Smooth muscle cell of the brain vasculature (primary cell): Measurements from ENCODE around the gene BLNK.

Experiments used
- DNase-seq: peaks from one replicate; pipeline ENCODE4 v3.0.0-alpha.2; 2012; ENCODE audit warnings: low read depth, low spot score

The BLNK gene

DNA sequence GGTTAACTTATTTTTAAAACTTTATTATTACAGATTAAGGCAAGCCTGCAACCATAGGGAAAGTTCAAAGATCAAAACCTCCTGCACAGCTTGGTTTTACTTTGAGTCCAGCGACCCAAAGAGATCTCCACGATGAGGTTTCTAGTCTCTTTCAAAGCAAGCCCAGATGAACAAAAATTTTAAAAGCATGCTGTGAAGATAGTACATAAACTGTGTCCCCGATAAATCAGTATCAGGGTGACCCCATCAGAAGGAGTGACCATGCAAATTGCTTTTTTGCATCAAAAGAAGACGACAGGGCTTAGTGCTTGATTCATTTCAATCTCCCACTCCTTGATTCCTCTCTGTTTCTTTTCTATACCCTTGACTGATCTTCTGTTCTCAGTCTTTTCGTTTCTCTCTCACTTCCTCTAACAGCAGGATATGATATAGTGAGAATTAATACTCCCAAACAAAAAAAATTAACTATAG, 16.8 kb upstream of the BLNK start:
- DNase-seq: no peak

DNA sequence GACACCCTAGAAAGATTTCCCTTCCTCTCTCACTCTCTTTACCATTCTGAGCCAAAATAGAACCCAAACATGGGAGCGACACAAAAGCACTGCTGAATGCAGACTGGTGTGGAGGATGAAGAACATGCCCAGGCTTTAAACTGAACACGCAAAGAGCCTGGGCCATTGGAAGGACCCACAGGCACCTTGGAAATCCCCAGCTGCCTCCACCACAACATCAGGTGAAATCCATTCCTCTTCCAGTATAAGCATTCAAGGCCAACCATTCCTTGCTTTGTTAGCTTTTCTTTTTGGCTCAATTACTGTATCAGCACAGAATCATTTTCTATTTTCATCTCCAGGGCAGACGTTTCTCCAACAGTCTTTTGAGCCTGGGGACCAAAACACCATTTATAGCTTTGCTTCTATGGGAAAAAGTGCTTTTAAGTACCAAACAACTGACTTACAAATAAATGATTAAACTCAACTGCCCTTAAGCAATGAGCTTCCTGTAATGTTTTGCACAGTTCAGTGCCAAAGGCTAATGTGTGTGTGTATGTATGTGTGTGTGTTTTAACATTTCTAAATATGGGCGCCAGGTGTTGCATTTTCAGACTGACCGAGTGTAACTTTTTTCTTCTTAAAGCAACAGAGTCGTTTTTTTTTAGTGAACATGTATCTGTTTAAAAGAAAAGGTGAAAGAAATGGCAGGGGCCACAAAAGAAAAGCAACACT, 16.2 kb upstream of the BLNK start:
- DNase-seq: no peak

DNA sequence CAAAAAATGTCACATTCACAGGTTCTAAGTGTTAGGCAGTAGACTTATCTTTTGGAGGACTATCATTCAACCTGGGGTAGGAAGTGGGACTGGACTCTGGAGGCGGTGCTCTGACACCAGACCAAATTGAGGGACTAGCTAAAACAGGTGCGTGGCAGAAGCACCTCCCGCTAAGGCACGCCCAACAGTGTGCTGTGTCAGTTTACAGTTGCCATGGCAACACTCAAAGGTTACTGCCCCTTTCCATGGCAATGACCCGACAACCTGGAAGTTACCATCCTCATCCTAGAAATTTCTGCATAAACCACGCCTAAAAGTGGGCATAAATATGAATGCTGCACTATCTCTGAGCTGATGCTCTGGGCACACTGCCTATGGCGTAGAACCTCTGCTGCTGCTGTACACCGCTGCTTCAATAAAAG, 14.0 kb upstream of the BLNK start:
- DNase-seq: no peak

DNA sequence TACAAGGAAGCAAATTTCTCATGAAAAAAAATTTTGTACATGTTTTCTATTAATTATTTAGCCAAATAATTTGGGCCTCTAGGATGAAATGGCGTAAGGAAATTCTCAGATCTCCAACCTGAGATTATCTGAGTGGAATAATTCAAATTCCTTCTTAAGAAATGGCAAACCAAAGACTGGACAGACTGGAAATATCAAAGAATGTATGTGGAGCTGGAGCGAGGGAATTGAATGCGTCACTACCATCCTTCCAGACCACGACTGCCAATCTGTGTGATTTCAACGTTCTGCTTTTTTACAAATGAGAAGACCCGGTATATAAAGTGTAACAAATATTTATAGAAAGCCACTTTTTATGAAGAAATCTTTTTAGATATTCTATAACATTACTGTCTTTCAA, 12.4 kb upstream of the BLNK start:
- no peak for DNase-seq

DNA sequence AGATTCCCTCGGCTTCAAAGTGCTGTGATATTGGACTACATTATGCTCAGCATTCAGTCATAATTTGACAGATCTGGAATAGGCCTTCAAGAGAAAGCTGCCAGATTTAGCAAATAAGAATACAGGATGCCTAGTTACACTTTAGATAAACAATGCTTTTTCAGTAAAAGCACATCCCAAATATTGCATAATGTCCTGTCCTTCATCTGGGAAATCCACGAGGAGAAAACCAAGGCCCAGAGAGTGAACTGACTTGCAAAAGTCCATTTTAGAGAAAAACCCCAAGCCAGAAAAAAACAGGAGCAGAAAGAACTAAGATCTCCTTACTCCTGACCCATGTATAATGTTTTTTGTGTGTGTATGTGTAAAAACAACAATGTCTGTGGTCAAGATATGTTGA, 12.0 kb upstream of the BLNK start:
- DNase-seq: no peak

DNA sequence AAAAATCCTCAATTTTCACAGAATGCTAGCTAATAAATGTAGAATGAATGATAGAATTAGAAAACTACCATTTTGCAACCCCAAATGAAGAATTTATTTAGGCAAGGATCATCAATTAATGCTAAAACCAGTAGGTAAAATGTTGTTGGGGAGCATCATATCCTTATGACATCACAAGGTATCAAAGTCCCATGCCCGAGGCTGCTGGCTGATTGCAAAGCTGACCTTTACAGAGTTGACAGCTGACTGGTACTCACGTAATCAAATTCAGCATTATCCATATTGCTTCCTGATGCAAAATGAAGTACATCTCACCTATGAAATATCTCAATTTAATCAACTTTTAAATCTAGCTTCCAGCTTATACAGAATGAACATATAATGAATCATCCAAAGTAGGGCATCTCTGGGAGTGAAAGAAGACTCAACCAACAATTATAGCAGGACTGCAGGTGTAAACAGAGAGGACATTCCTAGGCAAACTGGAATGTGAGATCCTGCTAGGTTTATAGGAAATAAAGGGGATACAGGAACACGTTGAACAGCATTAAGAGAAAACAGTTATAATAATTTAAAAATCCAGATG, 10.2 kb upstream of the BLNK start:
- no peak for DNase-seq

DNA sequence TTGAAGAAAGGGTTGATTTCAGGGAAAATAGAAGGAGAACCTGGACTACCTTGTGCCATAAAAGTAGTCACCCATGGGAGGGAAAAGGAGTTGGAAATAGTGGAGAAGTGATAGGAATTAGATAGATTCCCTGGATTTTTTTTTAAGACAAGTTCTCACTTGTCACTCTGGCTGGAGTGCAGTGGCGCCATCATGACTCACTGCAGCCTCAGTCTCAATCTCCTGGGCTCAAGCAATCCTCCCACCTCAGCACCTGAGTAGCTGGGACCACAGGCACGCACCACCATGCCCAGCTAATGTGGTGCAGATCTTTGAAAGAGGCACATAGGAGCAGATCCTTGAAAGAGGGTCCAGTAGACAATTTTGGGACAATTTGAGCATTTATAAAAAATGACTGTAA, 9.5 kb upstream of the BLNK start:
- no peak for DNase-seq

DNA sequence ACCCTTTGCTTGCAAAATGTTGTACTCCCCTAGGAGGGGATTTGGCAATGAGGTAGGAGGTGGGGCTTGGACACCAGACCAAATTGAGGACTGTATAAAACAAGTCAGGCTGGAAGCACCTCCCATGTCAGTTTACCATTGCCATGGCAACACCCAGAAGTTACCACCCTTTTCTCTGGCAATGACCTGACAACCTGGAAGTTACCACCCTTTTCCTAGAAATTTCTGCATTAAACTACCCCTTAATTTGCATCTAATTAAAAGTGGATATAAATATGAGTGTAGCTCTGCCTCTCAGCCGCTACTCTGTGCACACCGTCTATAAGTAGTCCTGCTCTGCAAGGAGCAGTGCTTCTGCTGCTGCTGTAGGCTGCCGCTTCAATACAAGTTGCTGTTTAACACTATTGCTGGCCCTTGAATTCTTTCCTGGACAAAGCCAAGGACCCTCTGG, 7.8 kb upstream of the BLNK start:
- DNase-seq: no peak

DNA sequence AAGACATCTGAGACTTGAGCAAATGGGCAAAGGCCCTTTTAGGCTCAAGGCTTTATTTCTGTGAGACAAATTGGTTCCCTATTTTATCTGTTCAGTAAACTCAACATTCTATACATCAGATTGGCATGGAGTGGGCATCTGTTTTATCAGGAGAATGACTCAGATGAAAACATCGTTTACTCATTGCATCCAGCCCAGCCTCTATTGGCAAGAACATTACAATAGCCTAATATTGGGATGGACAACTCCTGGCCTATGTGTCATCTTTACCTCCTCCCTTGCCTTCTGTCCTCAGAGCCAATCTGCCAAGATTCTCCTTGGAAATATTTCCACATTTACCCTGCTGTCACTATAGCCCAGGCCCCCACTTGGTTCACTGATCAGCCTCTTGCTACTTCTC, 5.5 kb upstream of the BLNK start:
- DNase-seq: no peak

DNA sequence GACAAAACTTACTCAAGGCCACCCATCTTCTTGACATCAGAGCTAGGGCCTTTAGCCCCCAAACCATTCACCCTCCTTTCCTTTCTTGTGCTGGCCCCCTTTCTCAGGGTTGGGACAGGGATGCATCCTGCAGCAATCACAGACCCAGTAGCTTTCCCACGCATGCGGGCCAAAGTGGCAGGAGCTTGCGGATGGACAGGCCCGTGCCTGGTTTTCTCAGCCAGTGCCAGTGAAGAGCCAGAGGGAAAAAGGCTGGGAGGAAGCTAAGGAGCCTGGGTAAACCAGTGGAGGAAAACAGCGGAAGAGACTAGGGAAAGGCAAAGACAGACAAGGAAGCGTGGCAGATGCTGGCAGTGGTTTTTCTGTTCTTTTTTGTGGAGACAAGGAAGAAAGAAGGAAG, 5.1 kb upstream of the BLNK start:
- no peak for DNase-seq

DNA sequence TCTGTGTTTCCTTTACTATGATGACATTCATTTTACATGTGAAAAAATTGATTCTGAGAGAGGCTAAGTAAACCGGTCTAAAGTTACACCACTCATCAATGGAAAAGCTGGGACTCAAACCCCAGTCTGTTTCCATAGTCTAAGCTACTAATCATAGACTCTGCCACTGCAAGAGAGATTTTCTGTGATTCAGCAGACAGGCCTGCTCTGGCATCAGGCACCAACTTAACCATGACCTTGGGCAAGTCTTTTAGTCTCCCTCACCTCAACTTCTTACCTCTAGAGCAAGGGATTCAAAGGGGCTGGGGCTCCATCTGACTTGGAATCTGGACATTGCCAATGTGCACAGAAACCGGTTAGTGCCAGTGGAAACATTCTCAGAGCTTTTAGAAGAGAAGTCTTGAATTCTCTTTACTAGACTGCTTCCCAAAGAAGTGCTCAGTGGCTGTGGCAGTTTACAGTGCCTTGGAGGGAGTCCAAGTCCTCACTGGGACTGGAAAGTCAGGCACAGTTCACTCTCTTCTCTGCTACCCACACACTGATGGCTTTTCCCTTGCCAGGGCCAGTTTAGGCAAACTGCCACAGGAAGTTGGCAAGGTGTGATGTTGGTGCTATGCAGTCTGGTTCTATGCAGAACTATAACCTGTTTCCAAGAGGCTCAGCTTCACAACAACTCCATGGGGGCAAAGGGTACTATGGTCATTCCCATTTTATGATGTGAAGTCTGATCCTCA, 4.5 kb upstream of the BLNK start:
- no peak for DNase-seq

DNA sequence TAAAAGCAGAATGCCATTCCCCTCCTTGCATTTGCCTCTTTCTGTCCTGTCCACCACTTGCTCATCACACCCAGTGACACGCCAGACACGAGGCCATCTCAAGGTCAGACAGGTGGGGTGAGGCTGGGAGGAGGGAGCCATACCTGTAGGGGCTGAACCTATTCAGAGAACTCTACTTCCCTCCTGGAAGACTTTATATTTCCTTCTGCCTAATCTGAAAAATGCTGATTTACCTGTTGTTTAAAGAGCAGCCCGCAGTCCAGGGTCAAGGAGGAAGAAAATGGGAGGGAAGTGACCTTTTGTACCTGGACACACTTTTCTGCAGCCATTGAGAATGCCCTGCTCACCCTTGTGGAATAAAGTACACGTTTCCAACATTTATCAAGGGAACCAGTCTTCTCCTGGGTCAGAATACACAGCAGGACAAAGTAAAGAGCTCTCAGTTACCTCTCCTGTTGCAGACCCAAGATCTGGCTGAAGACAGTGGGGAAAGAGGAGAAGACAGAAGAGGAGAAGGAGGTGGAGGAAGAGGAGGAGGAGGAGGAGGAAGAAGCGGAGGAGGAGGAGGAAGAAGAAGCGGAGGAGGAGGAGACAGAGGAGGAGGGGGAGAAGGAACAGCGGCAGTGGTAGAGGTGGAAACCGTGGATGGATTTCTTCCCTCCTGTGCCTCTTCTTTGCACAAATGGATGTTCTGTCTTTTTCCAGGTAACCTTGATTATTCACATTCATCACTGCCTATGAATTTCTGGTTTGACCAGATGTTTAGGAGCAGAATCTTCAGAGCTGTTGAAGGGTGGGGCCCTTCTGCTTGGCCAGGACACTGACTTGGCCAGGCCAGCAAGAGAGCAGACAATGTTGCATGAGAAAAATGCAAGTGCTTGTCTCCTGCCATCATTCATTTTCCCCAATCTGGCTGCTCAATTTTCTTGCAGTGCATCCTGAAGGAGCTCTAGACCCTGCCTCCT, 1.2 kb upstream of the BLNK start:
- no peak for DNase-seq

DNA sequence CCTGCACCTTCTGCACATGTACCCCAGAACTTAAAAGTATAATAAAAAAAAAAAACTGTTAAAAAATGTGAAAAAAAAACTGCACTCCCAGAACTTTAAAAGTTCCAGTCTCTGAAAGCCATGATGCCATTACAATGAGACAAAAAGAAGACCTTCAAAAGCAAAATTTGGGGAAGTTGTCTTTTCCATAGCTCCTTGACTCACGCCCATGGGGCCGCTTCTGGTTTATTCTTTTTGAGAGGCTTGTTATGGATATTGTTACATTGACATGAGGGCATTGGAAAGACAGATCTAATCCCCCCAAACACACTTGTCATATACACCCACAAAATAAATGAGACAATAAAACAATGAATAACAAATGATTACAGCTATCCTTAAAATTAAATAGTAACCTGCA, 798 bp downstream of the BLNK start:
- no peak for DNase-seq

DNA sequence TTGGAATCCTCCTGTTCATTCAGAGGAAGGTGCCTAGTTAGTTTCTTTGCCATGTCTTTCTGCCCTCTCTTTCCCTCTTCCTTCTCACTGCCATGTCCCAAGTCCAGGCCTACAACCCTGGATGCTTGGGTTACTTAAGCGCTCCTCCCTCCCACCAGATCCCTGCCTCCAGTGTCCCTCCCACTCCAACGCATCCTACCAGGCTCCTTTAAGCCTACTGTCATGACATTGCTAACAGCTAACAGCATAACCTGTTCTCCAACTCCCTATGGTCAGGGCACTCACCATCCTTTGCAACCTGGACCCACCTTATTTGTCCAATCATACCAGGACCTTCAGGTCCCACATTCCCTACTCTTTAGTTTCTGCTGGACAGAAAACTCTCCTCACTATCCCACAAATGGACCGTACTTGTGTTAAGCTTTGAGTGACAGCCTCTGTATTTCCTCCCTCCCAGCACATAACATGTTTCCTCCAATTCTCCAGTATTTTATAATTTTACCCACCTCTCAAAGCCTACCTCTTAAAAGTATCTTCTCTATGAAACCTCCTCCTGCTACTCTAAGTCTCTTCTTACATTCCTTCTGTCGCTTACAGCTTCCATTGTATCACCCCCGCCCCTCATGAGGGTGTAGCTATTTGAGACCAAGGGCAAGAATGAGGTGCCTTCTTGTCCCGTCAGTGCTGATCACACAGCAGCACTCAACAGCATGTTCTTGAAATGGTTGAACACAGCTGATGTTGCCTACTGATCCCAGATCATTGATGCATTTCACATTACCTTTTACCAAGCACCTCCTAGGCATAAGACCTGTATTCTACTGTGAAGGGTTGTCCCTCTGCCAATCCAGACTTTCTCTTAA, 1.7 kb downstream of the BLNK start:
- DNase-seq: no peak

DNA sequence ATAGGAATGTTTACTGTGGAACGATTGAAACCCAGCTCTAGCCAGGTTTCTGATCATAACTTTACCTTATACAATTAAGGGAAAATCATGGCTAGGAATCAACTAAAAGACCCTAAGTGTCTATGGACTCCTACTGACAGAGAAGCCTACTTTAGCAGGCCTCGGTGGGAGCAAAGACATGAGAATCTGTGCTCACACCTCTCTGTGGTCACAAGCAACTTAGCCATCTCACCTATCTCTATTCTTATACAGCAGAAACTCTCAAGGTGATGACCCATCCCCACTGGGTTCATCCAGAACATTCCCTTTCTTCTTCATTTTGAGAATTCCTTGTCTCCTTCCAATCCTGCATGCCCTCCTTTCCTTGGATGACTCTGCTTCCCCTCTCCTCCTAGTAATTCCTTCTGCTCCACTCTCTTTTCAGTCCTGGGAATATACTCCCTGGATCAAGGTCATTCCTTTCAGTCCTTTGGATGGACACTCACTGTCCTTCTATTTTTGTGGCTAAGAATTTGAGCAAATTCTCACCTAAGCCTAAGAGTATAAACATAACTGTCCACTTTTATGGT, 2.9 kb downstream of the BLNK start:
- DNase-seq: no peak

DNA sequence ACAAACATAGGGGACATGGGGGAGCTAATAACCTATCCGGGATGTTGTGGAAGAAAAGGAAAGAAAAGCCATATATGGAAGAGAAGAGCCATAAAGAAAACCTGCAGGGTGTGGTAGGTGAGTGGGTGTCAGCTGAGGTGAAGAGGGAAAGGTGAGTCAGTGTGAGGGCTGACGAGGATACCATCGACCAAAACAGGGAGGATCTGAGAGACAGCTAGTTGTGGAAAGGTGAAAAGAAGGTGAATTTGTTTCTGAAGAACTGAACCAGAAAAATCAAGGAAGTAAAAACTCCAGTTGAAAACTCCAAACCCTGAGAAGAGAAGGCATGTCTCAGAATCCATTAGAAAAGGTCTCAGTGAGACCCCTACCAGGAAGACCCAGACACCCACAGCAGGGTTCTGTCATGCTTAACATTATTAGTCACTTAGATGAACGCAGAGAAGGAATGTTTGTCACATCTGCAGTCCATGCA, 4.1 kb downstream of the BLNK start:
- DNase-seq: no peak

DNA sequence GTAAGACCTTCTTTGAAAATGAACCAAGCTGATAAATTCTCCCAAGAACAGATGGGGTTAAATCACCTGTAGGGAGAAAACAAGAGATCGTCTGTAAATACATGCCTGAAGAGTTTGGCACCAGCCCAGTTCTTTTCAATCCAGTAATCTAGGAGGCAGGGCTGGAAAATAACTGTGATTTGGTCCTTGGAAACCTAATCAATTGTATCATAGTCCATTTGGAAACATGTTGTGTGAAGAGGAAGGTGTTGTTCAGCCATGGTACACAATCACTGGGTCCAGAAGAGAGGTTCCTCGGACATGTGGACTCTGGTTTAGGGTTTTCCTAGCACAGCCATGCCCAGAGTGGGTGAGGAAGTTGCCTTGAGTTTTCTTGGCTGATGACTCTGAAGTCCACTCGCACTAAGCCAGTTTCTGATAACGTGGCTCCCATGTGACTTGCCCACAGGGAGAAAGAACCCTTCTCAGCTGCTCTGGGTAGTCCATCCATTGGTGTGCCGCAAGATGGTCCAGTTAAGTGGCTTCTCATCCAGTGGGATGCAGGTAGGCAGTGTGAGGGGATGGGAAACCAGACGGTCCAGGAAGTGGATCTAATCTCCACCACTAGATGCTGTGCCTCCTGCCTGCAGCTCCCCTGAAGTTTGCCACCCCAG, 5.1 kb downstream of the BLNK start:
- DNase-seq: no peak

DNA sequence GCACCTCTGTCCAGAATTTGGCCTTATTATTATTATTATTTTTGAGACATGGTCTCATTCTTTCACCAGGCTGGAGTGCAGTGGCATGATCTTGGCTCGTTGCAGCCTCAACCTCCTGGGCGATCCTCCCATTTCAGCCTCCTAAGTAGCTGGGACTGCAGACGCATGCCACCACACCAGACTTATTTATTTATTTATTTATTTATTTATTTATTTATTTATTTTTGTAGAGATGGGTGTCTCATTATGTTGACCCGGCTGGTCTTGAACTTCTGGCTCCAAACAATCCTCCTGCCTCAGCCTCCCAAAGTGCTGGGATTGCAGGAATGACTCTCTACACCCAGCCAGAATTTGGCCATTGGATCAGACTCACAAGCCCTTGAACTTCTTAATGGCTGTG, 6.4 kb downstream of the BLNK start:
- DNase-seq: no peak

DNA sequence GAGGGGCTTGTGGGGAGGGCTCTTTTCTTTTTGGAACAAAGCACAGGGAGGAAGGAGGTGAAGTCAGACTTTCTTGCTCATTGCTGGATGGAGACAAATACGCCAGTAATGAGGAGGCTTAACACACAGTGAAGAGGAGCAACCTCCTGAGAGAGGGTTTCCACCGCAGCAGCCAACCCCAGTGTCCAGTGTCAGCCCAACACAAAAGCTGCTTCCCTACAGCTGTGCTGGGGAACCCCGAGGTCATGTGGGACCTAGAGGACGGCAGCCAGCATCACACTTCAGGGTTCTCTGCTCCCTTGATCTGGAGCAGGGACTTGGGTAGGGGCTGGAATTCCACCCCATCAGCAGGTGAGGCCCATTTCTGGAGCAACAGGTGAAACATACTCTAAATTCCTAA, 7.7 kb downstream of the BLNK start:
- no peak for DNase-seq

DNA sequence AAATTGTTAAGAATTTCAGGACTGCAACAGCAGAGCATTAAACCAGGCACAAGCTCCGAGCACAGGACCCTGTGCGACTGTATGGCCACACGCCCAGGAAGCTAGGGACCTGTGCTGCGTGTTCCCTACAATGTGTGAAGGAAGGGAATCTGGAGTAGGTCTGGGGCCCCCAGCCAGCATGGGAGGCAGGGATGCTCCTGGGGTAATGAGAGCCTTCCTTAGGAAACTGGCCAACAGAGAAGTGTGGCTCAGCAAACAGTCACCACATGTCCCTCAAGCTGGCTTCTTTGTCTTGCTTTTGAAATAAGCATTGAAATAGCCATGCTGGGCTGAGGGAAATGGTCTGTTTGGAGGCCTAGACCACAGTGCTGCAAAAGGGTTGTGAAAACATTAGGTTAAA, 8.2 kb downstream of the BLNK start:
- DNase-seq: no peak
